ENCODE results near the gene FOXL1.

The FOXL1 gene

DNA sequence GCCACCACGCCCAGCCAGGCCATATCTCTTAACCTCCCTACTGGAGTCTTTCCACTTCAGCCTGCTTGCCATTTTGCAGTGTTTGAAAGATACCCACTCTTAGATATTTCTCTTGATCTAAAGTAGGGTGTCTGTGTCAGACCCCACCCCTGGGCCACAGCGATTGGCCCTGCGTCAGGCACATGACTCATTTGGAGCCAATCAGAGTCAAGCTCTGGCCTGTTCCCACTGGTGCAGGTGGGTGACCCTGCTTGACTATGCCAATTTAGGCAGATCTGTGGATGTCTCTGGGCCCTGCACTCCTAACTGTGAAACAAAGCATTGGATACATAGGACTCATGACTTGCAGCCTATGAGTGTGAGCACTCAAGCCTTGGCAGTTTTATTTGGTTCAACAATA lies 27.6 kb downstream of the FOXL1 start:
- no peak for DNase-seq (ENCODE audit: low read depth)

DNA sequence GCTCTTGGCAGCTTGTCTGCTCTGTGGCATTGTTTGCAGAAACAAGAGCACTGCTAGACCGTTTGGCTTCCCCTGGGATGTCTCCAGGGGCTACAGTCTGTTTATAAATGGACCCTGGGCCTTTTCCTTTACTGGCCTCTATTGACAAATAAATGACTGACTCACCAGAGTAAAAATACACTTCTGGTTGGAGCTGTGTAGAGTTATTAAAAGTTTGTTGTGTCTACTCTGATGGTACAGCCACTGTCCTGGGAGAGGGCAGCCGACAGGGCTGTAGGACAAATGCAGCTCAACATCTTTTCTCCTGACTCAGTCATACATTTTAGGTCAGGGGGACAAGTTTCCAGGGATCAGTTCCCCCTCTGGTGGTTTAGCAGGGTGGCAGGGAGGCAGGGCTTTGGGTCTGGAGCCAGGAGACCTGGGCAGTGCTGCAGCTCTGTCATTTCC lies 30.0 kb downstream of the FOXL1 start:
- no peak for DNase-seq (ENCODE audit: low read depth)

DNA sequence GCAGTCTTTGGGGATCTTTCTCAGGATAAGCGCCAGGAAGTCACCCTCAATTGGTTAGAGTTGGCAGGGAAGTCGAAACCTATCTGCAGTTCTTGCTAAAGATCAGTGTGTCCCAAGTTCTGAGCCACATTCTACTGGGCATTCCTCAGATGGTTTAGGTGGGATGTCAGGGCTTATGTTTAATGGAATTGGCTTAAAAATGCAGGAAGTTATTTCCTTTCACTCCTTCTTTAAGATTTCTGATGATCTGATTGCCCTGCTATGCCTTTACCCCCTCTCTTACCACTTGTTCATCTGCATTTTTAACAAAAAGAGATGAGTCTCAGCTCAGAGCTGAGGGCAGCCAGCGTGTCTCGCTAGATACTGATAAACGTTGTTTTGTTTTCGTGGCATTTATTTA lies 30.8 kb downstream of the FOXL1 start:
- DNase-seq (ENCODE audit: low read depth): no peak

DNA sequence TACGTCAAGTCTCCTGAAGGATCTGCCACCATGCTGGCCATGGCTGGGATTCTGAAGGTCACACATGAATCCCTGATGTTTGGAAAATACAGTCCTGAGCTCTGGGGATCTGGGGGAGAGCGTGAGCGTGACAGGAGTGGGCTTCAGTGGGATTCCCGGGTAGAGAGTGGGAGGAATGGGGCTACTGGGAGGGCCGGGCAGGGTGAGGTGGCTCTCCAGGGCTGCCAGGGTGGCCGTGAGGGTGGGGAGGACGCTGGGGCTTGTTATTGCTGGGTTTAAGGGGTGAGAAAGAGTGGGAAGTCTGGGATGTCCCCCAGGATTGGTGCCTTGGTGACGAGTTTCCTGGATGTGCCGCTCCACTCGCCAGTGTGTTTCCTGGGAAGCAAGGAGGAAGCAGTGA lies 31.3 kb downstream of the FOXL1 start:
- DNase-seq (ENCODE audit: low read depth): no peak

DNA sequence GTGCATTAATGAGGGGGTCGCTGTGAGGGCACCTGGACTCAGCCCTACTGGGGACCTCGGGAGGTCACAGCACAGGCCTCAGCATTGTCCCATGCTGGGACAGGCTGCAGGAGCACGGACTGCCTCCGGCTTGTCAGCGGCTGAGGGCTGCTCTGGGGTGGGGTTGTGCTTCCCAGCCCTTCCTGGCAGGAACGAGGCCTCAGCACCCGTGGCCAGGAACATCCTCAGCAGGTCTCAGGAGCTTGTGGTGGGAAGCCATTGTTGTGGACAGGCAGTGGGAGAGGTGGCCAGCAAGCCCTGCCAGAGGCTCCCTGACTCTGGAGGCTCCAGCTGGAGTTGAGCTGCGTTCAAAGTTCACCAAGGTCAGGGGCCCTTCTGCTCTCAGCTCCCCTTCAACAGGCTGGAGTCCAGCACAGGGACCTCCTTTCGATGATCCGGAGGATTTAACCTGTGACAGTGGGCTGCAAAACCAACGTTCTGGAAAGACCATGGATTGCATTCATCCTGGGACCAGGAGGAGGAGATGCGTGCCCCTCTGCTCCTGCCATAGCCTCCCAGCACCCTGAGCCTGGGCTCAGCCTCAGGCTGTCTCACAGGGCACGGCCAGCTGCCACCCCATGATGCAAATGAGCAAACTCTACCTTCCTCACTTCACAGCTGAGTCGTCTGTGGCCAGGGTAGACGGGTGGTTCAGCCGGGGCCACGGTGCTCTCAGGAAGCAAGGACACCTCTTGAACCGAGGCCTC lies 32.6 kb downstream of the FOXL1 start:
- no peak for DNase-seq (ENCODE audit: low read depth)

DNA sequence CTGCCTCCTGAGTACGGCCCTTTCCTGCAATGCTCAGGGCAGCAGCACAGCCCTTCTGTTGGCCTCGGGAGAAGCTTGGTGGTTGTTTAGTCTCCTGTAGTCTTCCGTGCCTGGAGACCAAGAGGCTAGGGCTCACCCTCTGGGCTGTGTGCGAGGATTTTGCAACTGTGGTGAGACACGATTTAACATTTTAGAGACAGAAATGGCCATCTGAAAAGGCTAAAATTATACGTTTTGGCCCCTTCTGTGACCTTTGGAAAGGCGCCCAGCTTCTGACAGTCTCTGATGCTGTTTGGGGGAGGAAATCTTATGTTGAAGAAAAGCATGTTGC lies 33.1 kb downstream of the FOXL1 start:
- no peak for DNase-seq (ENCODE audit: low read depth)

DNA sequence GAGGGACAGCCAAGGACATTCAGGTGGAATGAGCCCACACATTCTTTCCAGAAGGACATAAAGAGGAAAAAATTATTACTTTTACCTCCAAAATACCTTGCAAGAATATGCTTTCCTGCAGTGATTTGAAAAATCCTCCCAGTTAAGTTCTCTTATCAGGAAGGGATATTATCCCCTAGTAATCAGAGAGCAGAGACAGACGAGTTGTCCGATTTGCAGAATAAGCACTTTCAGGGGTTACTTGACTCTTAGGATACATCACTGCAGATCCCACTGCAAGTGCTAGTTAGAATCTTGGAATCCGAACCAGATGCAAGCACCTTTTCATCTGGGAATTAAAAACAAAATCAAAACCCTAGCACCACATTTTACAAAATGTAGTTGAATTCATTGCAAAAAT lies 33.6 kb downstream of the FOXL1 start:
- DNase-seq (ENCODE audit: low read depth): no peak

DNA sequence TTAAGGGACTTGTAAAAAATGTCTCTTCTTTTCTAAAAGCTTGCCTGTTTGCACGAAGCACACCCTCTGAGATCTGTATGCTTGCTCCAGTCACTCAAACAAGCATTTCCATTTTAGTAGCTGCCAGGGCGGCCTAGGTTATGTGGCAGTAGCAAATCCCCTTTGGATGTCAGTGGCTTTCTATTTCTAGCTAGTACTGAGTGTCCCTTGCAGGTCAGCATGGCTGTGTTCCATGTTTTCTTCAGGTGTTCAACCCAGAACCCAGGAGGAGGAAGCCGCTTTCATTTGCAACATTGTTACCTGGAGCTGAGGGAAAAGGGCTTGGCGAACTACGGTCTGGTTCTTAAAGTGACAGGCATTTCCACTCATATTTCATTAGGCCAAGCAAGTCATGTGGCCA lies 36.4 kb downstream of the FOXL1 start:
- no peak for DNase-seq (ENCODE audit: low read depth)

DNA sequence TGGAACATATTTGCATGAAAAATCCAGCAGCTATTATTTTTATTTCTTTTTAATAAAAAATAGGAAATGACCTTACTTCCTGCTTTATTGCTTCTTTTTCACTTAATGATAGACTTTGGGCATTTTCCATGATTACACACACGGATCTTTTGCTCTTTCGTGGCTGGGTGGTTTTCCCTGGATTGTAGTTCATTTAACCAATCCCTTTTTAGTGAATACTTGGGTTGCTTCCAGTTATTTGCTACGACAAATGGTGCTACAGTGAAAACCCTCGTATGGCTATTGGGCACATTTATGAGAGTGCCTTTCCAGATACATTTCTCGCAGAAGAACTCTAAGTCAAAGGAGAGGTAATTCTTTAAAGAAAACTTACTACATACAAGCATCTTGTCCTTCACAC lies 38.6 kb downstream of the FOXL1 start:
- no peak for DNase-seq (ENCODE audit: low read depth)

DNA sequence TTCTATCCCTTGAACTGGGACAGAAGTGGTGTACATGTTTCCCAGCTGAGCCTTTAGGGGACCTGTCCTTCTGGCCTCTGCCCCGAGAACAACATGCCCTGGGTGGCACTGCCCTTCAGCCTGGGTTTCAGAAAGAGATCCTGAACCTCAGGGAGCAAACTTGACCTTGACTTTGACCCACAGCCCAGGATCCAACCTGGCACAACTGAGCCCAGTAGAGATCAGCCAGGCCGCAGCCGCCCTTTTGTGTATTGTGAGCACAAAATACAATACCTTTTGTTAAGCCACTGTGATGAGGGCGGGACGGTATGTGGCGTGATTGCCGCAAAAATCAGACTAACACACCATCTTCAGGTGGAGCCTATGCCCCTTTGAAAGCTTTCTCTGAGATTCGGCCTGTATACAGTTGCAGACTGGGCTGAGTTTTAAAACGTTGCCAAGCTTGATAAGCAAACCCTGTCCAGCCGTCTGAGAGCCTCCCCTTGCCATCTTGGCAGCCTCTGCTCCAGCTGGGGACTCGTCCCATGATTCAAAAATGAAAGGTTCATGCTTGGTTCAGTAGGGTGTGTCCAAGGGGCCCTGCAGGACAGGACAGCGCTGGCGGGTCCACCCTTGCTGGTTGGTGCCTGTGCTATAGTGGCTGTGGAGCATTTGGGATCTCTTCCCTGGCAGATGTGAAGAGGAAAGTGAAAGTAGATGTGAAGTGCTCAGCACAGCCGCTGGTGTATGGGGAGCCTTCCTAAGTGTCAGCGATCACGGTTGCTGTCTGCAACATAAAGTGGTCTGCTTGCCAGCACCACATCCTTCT lies 40.3 kb downstream of the FOXL1 start:
- no peak for DNase-seq (ENCODE audit: low read depth)

DNA sequence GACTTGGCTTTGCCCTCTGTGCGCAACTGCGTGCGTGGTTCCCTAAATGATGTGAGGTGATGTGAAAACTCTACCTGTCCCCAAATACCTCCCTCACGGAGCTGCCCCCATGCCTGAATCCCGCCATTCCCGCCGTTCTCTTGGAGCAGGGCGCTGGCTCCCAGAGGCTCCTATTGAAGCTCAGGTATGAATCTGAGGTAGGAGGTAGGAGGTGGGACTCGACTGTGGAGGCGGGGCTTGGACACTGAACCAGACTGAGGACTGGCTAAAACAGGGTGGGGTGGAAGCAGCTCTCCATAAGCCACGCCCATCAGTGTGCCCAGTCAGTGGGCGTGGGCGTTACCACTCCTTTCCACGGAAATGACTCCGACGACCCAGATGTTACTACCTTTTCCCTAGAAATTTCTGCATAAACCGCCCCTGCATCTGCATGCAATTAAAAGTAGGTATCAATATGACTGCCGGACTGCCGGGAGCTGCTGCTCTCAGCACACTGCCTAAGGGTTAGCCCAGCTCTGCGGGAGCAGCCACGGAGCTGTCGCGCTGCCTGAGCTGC lies 41.0 kb downstream of the FOXL1 start:
- DNase-seq (ENCODE audit: low read depth): no peak

DNA sequence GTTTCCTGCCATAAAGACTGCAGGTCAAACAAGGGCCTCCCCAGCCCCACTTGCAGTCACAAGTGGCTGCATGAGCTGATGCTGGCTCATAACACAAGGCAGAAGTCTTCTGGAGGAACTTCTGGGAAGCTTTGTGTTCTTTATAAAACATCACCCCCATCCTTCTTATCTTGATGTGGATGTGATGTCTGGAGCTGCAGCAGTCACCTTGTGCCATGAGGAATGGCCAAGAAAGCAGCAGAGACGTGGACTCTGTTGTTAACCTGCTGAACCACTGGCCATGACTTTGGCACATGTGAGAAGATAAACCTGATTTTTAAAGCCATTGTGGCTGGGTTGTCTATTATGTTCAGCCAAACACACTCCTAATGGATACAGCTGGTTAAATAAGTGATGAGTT lies 41.8 kb downstream of the FOXL1 start:
- DNase-seq (ENCODE audit: low read depth): no peak

DNA sequence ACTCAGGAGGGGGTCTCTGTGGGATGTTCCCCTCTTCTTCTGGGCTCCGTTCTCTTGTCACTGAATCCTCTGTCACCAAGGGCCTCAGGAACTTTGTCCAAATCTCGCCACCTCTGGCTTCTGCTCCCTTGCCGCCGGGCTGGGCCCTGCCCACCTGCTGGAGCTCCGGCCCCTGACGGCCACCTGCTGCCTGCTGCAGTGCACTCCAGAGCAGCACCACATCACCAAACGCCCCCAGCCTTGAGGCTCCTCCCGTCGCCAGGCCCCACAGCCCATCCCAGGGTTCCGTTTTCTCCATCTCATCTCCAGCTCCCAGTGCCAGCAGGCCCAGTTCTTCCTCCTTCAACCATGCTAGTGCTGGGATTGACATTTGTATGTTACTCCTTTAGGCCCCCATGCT lies 43.6 kb downstream of the FOXL1 start:
- DNase-seq (ENCODE audit: low read depth): no peak

DNA sequence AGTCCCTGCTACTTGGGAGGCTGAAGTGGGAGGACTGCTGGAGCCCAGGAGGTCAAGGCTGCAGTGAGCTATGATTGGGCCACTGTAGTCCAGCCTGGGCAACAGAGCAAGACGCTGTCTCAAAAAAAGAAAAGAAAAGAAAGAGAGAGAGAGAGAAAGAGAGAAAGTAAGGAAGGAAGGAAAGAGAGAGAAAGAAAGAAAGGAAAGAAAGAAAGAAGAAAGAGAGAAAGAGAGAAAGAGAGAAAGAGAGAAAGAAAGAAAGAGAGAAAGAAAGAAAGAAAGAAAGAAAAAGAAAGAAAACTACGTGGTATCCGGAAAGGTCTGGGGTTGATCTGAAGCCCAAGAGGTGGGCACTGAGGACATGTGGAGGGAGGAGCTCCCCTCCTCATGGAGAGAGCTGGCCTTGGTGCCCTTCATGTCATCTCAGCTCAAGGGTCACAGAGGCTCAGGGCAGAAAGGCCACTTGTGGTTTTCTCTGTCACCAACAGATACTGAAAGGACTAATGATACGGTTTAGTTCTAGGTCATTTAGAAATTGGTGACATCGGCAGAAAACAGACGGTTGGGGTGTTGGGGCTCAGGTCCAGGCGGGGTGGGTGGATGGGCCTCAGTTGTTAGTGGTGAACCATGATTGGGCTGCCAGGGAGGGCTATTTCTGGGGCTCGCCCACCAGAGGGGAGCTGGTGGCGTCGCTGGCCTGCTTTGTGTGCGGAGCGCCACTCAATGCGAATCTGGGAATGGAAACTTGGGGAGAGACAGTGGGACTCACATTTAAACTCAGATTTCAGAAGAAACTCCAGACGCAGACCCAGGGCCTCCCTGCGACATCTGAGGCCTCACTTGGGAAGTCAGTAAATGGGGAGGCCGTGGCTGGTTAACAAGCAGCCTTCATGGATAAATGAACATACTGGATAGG lies 44.6 kb downstream of the FOXL1 start:
- no peak for DNase-seq (ENCODE audit: low read depth)

DNA sequence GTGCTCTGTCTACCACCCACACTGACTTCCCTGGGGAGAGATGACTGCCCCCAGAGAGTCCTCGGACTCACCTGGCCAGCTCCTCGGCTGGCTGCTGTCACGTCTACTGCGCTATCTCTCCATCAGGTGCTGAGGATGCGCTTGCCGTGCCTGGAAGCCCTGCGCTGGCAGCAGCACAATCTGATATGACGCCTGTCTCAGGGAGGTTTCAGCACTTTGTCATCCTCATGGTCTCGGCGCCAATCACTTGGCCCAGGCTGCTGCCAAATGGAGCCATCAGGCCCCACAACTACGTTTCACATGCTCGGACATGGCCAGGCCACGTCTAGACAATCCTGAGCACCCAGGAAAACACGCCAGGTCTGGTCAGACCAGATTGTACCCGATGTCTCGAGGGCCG lies 46.7 kb downstream of the FOXL1 start:
- DNase-seq (ENCODE audit: low read depth): no peak

DNA sequence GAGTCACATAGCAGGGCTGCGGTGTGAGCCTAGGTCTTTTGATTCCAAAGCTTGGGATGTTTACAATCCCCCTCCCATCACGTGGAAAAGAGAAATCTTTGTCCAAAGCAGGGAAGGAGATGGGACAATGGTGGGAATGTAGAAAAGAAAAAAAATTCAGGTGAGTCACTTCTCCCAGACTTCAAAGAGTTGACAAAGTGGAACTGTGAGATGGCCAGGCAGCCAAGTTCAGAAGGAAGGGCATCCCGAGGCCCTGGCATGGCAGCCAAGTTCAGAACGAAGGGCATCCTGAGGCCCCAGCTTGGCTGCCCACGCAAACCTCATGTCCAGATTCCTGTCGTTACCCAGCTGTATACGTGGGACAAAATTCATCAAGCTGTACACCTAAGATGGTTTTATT lies 47.5 kb downstream of the FOXL1 start:
- no peak for DNase-seq (ENCODE audit: low read depth)

DNA sequence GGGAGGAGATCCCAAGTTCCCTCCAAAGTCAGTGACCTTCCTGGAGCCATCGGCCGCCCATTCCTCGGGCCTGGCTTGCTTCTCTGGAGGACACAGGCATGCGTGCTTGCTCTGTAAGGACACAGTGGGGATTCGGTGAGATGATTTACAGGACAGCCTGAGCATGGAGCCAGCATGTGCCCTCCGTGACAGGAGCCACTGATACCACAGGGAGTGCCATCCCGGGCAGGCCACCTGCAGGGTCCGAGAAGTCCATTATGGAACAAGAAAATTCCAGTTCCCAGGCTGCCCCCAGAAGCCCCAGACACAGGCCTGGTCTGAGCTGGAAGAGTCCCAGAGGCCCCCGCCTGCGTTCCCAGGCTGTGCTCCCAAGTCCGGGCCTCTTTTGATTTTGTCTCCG lies 47.9 kb downstream of the FOXL1 start:
- no peak for DNase-seq (ENCODE audit: low read depth)

DNA sequence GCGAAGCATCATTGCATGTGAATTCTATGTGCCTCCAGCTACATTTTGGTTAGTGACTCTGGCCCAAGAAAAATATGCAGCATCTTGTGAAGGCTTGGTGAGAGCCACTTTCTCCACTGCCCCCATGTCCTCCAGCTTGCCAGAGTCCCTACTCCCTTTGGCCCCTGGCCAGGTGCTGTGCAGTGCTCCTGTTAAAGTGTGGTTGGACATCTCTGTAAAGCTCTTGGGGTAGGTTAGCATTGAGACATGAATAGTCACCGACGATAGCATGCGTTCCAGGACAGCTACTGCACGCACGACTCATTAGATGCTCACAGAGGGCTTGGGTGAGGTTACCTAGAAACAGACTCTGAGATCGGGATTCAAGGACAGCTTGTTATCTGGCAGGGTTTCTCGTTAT lies 48.6 kb downstream of the FOXL1 start:
- DNase-seq (ENCODE audit: low read depth): no peak

DNA sequence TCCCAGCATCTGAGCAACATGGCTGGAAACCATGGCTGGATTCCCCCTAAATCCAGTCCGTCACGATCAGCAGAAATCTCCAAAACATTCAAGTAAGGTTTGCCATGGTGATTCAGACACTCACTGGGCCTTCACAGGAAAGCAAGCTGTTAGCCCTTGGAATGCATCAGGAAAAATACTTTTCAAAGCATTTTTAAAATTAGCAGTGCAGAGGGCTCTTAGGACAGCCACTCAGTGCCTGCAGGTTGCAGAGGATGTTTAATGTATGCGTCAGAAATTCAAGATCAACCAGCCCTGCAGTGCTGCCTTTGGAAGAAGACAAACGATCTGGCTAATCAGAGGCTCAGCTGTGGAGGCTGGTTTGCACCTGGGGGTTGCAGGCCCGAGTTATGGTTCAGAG lies 50.3 kb downstream of the FOXL1 start:
- no peak for DNase-seq (ENCODE audit: low read depth)

DNA sequence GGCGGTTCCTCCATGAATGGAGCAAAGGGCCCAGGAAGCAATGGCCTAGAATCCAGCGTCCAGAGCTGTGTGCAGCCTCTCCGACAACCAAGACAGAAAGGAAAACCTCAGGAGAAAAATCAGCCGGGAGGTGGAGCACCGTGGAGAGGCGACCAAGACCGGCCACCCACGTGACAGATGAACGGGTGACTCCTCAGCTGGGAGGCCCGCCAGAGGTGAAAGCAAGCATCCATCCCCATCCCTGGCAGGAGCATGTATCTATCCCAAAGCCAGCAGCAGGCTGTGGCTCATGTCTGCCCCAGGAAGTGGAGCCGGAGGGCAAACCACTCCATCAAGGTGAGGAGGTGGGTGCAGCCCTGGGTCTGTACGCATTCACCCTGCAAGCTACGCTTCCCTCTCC lies 52.1 kb downstream of the FOXL1 start:
- no peak for DNase-seq (ENCODE audit: low read depth)

DNA sequence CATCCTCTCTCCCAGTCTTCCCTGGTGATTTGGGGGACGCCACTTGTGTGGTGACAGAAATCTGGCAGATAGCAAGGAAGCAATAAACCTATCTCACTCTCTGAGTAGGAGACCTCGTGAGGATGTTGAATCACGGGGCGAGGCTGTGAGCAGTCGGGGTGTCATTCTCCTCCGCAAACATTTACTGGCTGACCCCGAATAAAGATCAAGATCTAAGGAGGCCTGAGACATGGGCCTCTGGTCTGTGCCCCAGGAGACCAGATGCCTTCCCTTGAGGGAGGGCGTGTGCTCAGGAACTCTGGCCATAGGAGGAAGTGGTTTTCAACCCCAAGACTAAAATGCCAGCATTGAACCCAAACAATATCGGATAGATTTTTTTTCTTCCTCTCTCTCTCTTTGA lies 53.1 kb downstream of the FOXL1 start:
- no peak for DNase-seq (ENCODE audit: low read depth)

Data from activated T-cell treated with anti-CD3 and anti-CD28 coated beads for 24 hours (primary cell).